ENCODE measurements around the gene CCNK. TPM values are rescaled to one million over a fixed set of nuclear protein-coding genes. Genes with fewer than 3 reads are reported as not detected.

CCNK gene
- total RNA-seq, 1 experiment from 2014 or later = 80.1 TPM

GRCh38 chr14:99560403-99560802 is 79.2 kb downstream of the CCNK start:
- H2BK5ac ChIP-seq (ENCODE audit: insufficient read length, low read length) = no peak overlapping the region
- no peak overlapping the region for H3K23ac ChIP-seq (ENCODE audit: insufficient read length, low read depth, low read length)
- H3K56ac ChIP-seq (ENCODE audit: insufficient read length, low read depth, low read length) = no peak overlapping the region
- Mint-ChIP-seq H3K27me3 (ENCODE audit: low read depth) (no peaks in the 10 kb centered on the region), H3K27ac (peak overlapping the region in 1 of 3 experiments; percentile 76; a peak in 1 of 7 replicates), H3K4me1 (peaks cover 42 to 55% of the 10 kb centered on the region in 2 experiments), H3K4me3 (no peak overlapping the region), H3K36me3 (ENCODE audit: insufficient read depth in 1 of 3, low read depth in 3 of 3) (peaks cover 5 to 13% (median 8%) of the 10 kb centered on the region in 3 experiments; a peak in 6 of 7 replicates), H3K9me3 (peaks cover 0 to 6% of the 10 kb centered on the region in 2 experiments; a peak in 4 of 5 replicates)
- H4K5ac ChIP-seq (ENCODE audit: insufficient read length, low read depth, low read length) = no peak overlapping the region
- no peak overlapping the region for H2BK15ac ChIP-seq (ENCODE audit: low read depth, low read length)
- H3K9ac ChIP-seq (ENCODE audit: extremely low read depth, insufficient read length, low read length) = no peak overlapping the region
- H3T11ph ChIP-seq (ENCODE audit: low read length) = no peak overlapping the region
- no peak overlapping the region for H4K8ac ChIP-seq (replicated peaks; ENCODE audit: insufficient read length, low read depth, low read length)
- H2BK12ac ChIP-seq (ENCODE audit: insufficient read length, low read depth, low read length) = no peak overlapping the region
- no peaks in the 10 kb centered on the region for H3K27me3 ChIP-seq (ENCODE audit: insufficient read depth, low read length)
- no peaks in the 10 kb centered on the region for H3K79me1 ChIP-seq (ENCODE audit: insufficient read depth, low read depth, low read length, poor library complexity, severe bottlenecking)
- H4K20me1 ChIP-seq (ENCODE audit: control insufficient read depth, insufficient read depth, insufficient read length) = no peaks in the 10 kb centered on the region
- H2BK20ac ChIP-seq (ENCODE audit: low read depth, low read length, poor library complexity, severe bottlenecking) = no peak overlapping the region
- peaks cover 2% of the 10 kb centered on the region; the same call in 1 of the 2 replicates for H3K79me2 ChIP-seq (ENCODE audit: insufficient read depth, low read length)
- H3K9me3 ChIP-seq (ENCODE audit: control insufficient read depth, low read depth, low read length) = no peaks in the 10 kb centered on the region
- no peak overlapping the region for H3K14ac ChIP-seq (ENCODE audit: insufficient read depth, low read length)
- H3K27ac ChIP-seq (ENCODE audit: insufficient read length, low read depth, low read length) = no peak overlapping the region
- no peak overlapping the region for H3K4ac ChIP-seq (ENCODE audit: low read depth, low read length)
- H2AFZ ChIP-seq (ENCODE audit: low read length) = no peak overlapping the region
- no peak for TF ChIP-seq CTCF (conservative IDR thresholded peaks at IDR 0.05)
- no peaks in the 10 kb centered on the region for H3K23me2 ChIP-seq (ENCODE audit: insufficient read length, low read depth, low read length, poor library complexity, severe bottlenecking)
- no peak overlapping the region for H2BK120ac ChIP-seq (ENCODE audit: low read depth, low read length, poor library complexity, severe bottlenecking)
- H2AK5ac ChIP-seq (ENCODE audit: insufficient read length, low read length) = no peak overlapping the region
- H3K4me1 ChIP-seq (ENCODE audit: insufficient read depth, low read length) = peaks cover 10% of the 10 kb centered on the region
- DNase-seq = no peak
- H3K4me2 ChIP-seq (ENCODE audit: insufficient read depth, insufficient read length, low read length) = no peak overlapping the region
- H4K91ac ChIP-seq (ENCODE audit: insufficient read length, low read depth, low read length) = no peak overlapping the region
- no CpG with 5 or more reads among the region's 13 CpGs for WGBS (ENCODE audit: extremely low coverage, insufficient read length, low lambda C conversion rate)
- H3K18ac ChIP-seq (ENCODE audit: insufficient read length, low read depth, low read length) = no peak overlapping the region
